LNCAP (cell line): Measurements from ENCODE around the gene GAB2.
A peak's percentile ranks its signal among the peaks of the same experiment; 100 is the strongest.

ENCODE experiments used
- CTCF ChIP-seq: fragments of 450-650 bp; IDR thresholded peaks from 2 replicates; pipeline ENCODE4 v1.5.1; 2017; ENCODE audit warnings: mild to moderate bottlenecking

GAB2 gene

GRCh38 chr11:78438298-78438975 lies 20.8 kb upstream of the GAB2 start:
- no peak for TF ChIP-seq CTCF

GRCh38 chr11:78432956-78433355 lies 15.3 kb upstream of the GAB2 start:
- no peak for TF ChIP-seq CTCF

GRCh38 chr11:78432058-78432515 lies 14.5 kb upstream of the GAB2 start:
- TF ChIP-seq CTCF: peak; percentile 59

- TF ChIP-seq CTCF: no peak
Observed at GRCh38 chr11:78429660-78430059, 12.0 kb upstream of the GAB2 start.

- no peak for TF ChIP-seq CTCF
Observed at GRCh38 chr11:78429209-78429608, 11.6 kb upstream of the GAB2 start.

GRCh38 chr11:78428773-78429172 lies 11.2 kb upstream of the GAB2 start:
- TF ChIP-seq CTCF: no peak

GRCh38 chr11:78428266-78428636 lies 10.6 kb upstream of the GAB2 start:
- TF ChIP-seq CTCF: no peak
